Lung (tissue), 12 donors: ENCODE data around the gene MOV10. TPM values are rescaled to one million over a fixed set of nuclear protein-coding genes. Genes with fewer than 3 reads are reported as not detected.

ENCODE experiments used
- ATAC-seq: fragments of 200-7000 bp; cut with Tn5 transposase; one replicate; pipeline ENCODE4 v1.9.1; 2020; ENCODE audit warnings: moderate number of reproducible peaks; ENCODE audit not compliant: insufficient read depth, low FRiP score
- DNase-seq, 3 donors: peaks; one replicate each; pipeline ENCODE4 v3.0.0-alpha.2; 2013 to 2017
- H3K27ac ChIP-seq, 2 donors: one replicate each; pipeline ENCODE4 v1.5.1; 2013; ENCODE audit warnings: mild to moderate bottlenecking in 2 of 2, moderate library complexity in 2 of 2, control low read depth in 1 of 2, inconsistent platforms in 1 of 2, low read depth in 1 of 2, low read length in 1 of 2
- H3K27me3 ChIP-seq, 3 donors: one replicate each; pipeline ENCODE4 v1.5.1; 2013; ENCODE audit warnings: low read length in 2 of 3; ENCODE audit not compliant: control insufficient read depth in 3 of 3, insufficient read depth in 3 of 3
- H3K36me3 ChIP-seq, 4 donors: one replicate each; pipeline ENCODE4 v1.5.1; 2013; ENCODE audit warnings: low read length in 4 of 4, mild to moderate bottlenecking in 1 of 4, moderate library complexity in 1 of 4; ENCODE audit not compliant: control insufficient read depth in 4 of 4, insufficient read depth in 4 of 4
- H3K4me1 ChIP-seq, 5 donors: one replicate each; pipeline ENCODE4 v1.5.1; 2013; ENCODE audit warnings: low read length in 5 of 5, mild to moderate bottlenecking in 2 of 5, moderate library complexity in 1 of 5; ENCODE audit not compliant: control insufficient read depth in 5 of 5, insufficient read depth in 5 of 5
- H3K4me3 ChIP-seq: one replicate; pipeline ENCODE4 v1.5.1; 2013; ENCODE audit warnings: mild to moderate bottlenecking, control low read depth, moderate library complexity
- H3K9ac ChIP-seq, 2 donors: one replicate each; pipeline ENCODE4 v1.5.1; 2013; ENCODE audit warnings: low read length in 2 of 2, control low read depth in 1 of 2; ENCODE audit not compliant: insufficient read depth in 1 of 2
- H3K9me3 ChIP-seq, 4 donors: one replicate each; pipeline ENCODE4 v1.5.1; 2013; ENCODE audit warnings: low read length in 3 of 4, mild to moderate bottlenecking in 1 of 4, moderate library complexity in 1 of 4; ENCODE audit not compliant: control insufficient read depth in 4 of 4, insufficient read depth in 3 of 4
- whole genome bisulfite sequencing, 2 donors: extraction: QIAGEN DNeasy Blood & Tissue Kit; methylation state at CpG; one replicate each; pipeline ENCODE4 v1.1.7; 2013; 5-methylcytosine and 5-hydroxymethylcytosine counted together
- polyA plus RNA-seq, 2 donors: library from polyadenylated mRNA; stranded (reverse); fragments of 200-250 nt; gene quantifications; one replicate each; pipeline ENCODE4 v1.2.1, GENCODE V29; 2013
- total RNA-seq, 2 donors: library from RNA; depleted of rRNA in 1 of 2; stranded (reverse); fragments of >200 nt in 1 of 2; gene quantifications; one replicate each; pipeline ENCODE4 v1.2.1, GENCODE V29; 2014 to 2021
- TF ChIP-seq, protein P1 (sequence below): IDR thresholded peaks from 2 replicates; pipeline ENCODE4 v1.5.1; 2012; ENCODE audit warnings: mild to moderate bottlenecking; ENCODE audit errors: control extremely low read depth, extremely low read depth
- donor health status: control.
- donor health status: control.
- donor health status: Bipolar disorder and iron deficiency.
- donor health status: healthy.
- donor health status: DM: yes; HTN: yes; CAD: no.

The MOV10 gene
- total and polyA plus RNA-seq, 4 donors = 33.4 to 51.3 (median 40.2) TPM

DNA sequence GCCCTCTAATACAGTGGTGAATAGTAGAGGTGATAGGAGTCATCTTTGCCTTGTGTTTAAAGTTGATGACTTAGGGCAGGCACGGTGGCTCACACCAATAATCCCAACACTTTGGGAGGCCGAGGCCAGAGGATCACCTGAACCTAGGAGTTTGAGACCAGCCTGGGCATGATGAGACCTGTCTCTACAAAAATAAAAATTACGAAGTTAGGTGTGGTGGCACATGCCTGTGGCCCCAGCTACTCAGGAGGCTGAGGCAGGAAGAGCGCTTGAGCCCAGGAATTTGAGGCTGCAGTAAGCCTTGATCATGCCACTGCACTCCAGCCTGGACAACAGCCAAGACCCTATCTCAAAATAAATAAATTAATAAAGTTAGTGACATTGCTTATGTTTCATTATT lies 28.2 kb upstream of the MOV10 start:
- H3K27me3 ChIP-seq = no peaks in the 10 kb centered on the region
- H3K36me3 ChIP-seq = peaks cover 7 to 17% (median 10%) of the 10 kb centered on the region in 4 donors
- no peak overlapping the region for H3K9ac ChIP-seq
- peaks cover 0 to 2% (median 0%) of the 10 kb centered on the region in 5 donors for H3K4me1 ChIP-seq
- no peak overlapping the region for H3K27ac ChIP-seq
- TF ChIP-seq, protein P1, sequence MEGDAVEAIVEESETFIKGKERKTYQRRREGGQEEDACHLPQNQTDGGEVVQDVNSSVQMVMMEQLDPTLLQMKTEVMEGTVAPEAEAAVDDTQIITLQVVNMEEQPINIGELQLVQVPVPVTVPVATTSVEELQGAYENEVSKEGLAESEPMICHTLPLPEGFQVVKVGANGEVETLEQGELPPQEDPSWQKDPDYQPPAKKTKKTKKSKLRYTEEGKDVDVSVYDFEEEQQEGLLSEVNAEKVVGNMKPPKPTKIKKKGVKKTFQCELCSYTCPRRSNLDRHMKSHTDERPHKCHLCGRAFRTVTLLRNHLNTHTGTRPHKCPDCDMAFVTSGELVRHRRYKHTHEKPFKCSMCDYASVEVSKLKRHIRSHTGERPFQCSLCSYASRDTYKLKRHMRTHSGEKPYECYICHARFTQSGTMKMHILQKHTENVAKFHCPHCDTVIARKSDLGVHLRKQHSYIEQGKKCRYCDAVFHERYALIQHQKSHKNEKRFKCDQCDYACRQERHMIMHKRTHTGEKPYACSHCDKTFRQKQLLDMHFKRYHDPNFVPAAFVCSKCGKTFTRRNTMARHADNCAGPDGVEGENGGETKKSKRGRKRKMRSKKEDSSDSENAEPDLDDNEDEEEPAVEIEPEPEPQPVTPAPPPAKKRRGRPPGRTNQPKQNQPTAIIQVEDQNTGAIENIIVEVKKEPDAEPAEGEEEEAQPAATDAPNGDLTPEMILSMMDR = no peak
- H3K4me3 ChIP-seq = no peak overlapping the region
- ATAC-seq (no peak), DNase-seq (no peak)
- WGBS, 2 donors = 97 to 98% methylated on average over 4 of the region's 4 CpGs
- H3K9me3 ChIP-seq = no peaks in the 10 kb centered on the region

DNA sequence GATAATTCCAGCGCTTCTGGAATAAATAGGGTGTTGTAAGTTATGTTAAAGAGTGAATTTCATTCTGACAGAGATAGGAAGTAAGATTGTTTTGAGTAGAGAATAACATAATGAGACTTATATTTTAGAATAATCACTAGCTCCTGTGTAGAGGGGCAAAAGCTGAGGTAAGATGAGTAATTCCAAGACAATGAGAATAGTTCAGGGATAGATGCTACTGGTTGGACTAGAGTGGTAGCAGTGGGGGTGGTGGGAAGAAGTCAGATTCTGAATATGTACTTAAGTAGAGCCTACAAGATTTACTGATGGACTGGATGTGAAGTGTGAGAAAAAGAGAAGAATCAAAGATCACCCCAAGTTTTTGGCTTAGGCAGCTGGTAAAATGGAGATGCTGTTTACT lies 23.3 kb upstream of the MOV10 start:
- no peaks in the 10 kb centered on the region for H3K9me3 ChIP-seq
- H3K4me3 ChIP-seq = no peak overlapping the region
- no peak overlapping the region for H3K27ac ChIP-seq
- H3K4me1 ChIP-seq = no peaks in the 10 kb centered on the region
- WGBS, 2 donors = 96 to 97% methylated on average over 1 of the region's 1 CpG
- TF ChIP-seq, protein P1 = no peak
- DNase-seq (no peak), ATAC-seq (no peak)
- H3K36me3 ChIP-seq = peaks cover 9 to 22% (median 14%) of the 10 kb centered on the region in 4 donors
- H3K9ac ChIP-seq = no peak overlapping the region
- no peaks in the 10 kb centered on the region for H3K27me3 ChIP-seq

DNA sequence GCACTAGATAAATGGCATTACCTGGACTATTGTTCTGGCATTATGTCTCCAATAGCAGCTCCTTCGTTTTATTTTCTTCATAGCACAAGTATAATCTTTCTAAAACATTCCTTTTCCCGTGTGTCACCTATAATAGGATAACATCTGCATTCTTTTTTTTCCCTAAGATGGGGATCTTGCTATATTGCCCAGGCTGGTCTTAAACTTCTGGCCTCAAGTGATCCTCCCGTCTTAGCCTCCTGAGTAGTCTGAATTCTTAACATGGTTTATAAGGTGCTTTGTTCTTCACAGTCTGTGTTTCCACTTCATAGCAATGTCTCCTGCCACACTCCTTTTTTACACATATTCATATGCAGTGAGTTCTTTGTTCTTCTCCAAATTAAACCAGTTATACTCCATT lies 8.6 kb upstream of the MOV10 start:
- H3K4me3 ChIP-seq = no peak overlapping the region
- ATAC-seq (no peak), DNase-seq (no peak)
- H3K4me1 ChIP-seq = no peaks in the 10 kb centered on the region
- peaks cover 10 to 49% (median 27%) of the 10 kb centered on the region in 4 donors for H3K36me3 ChIP-seq
- H3K9ac ChIP-seq = no peak overlapping the region
- no peak overlapping the region for H3K27ac ChIP-seq
- H3K9me3 ChIP-seq = no peaks in the 10 kb centered on the region
- TF ChIP-seq, protein P1 = no peak
- H3K27me3 ChIP-seq = no peaks in the 10 kb centered on the region
- WGBS, 2 donors = 81 to 95% methylated on average over 3 of the region's 3 CpGs

DNA sequence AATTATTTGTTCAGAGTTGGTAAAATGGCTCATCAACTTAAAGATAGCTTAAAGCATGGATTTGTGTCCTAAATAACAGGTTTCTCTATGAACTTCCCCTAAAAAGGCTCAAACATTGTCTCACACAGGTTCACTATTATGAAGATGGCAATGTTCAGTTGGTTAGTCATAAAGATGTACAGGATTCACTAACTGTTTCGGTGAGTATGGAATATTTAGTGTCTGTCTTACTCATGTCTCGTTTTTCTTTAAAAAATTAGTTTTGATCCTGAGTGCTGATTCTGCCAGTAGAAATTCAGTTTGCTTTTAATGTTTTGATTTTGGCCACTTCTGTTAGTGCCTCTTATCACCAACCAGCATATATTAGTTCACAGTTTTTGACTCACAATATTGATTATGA lies 7.5 kb upstream of the MOV10 start:
- no peaks in the 10 kb centered on the region for H3K27me3 ChIP-seq
- no peaks in the 10 kb centered on the region for H3K4me1 ChIP-seq
- ATAC-seq (no peak), DNase-seq (no peak)
- WGBS, 2 donors = 87 to 95% methylated on average over 2 of the region's 2 CpGs
- no peak overlapping the region for H3K27ac ChIP-seq
- no peaks in the 10 kb centered on the region for H3K9me3 ChIP-seq
- TF ChIP-seq, protein P1 = no peak
- H3K4me3 ChIP-seq = no peak overlapping the region
- H3K36me3 ChIP-seq = peaks cover 10 to 49% (median 21%) of the 10 kb centered on the region in 4 donors
- no peak overlapping the region for H3K9ac ChIP-seq
